NCI-H1417 (cell line): Measurements from ENCODE around the gene MAPKAPK5.
"Not testable (repeated sequence)": the region's sequence is repeated elsewhere in the genome, so short reads cannot be mapped to it uniquely, and the experiment has no call there.

ENCODE experiments used
- DNase-seq, 3 experiments: peaks; one replicate each; lab custom pipeline; 2025; lab: John Stamatoyannopoulos, UW

The MAPKAPK5 gene

DNA sequence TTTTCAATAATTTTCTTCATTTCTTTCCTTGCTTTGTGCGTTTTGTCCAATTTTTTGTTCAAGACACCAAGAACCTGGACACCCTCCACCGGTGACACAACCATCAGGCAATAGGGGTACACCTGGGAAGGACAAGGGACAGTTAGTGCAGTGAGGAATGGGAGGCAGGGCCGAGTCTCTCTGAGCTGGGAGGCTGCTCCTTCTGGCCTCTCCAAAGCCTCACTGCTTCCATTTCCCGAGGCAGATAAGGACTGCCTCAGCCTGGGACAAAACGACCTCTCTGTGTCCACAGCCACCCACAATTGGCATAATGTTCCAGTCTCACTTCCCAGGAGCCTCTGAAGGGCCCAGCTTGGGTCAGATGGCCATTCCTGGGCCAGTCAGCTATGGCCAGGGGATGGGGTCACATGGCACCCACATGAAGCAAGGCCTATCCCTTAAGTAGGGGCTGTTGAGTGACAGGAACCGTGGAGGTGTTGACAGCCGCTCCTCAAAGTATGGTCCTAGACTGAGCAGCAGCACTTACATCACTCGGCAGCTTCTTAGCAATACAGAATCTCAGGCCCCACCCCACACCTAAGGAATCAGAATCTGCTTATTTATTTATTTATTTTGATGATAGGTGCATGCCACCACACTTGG is 13.6 kb upstream of the MAPKAPK5 start:
- DNase-seq: no peak

DNA sequence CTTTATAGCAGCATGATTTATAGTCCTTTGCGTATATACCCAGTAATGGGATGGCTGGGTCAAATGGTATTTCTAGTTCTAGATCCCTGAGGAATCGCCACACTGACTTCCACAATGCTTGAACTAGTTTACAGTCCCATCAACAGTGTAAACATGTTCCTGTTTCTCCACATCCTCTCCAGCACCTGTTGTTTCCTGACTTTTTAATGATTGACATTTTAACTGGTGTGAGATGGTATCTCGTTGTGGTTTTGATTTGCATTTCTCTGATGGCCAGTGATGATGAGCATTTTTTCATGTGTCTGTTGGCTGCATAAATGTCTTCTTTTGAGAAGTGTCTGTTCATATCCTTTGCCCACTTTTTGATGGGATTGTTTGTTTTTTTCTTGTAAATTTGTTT is 12.4 kb upstream of the MAPKAPK5 start:
- DNase-seq: not testable (repeated sequence)

DNA sequence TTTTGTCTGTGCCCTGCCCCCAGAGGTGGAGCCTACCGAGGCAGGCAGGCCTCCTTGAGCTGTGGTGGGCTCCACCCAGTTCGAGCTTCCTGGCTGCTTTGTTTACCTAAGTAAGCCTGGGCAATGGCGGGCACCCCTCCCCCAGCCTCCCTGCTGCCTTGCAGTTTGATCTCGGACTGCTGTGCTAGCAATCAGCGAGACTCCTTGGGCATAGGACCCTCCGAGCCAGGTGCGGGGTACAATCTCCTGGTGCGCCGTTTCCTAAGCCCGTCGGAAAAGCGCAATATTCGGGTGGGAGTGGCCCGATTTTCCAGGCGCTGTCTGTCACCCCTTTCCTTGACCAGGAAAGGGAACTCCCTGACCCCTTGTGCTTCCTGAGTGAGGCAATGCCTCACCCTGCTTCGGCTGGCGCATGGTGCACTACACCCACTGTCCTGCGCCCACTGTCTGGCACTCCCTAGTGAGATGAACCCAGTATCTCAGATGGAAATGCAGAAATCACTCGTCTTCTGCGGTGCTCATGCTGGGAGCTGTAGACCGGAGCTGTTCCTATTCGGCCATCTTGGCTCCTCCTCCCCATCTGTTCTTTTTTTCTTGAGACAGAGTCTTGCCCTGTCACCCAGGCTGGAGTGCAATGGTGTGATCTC is 7.2 kb upstream of the MAPKAPK5 start:
- not testable (repeated sequence) for DNase-seq

DNA sequence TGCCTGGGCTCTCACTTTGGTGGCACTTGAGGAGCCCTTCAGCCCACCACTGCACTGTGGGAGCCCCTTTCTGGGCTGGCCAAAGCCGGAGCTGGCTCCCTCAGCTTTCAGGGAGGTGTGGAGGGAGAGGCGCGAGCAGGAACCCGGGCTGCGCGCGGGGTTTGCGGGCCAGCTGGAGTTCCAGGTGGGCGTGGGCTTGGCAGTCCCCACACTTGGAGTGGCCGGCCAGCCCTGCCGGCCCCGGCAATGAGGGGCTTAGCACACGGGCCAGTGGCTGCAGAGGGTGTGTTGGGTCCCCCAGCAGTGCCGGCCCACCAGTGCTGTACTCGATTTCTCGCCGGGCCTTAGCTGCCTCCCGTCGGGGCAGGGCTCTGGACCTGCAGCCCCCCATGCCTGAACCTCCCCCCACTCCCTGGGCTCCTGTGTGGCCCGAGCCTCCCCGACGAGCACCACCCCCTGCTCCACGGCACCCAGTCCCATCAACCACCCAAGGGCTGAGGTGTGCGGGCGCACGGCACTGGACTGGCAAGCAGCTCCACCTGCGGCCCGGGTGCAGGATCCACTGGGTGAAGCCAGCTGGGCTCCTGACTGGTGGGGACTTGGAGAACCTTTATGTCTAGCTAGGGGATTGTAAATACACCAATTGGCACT is 6.4 kb upstream of the MAPKAPK5 start:
- not testable (repeated sequence) for DNase-seq

DNA sequence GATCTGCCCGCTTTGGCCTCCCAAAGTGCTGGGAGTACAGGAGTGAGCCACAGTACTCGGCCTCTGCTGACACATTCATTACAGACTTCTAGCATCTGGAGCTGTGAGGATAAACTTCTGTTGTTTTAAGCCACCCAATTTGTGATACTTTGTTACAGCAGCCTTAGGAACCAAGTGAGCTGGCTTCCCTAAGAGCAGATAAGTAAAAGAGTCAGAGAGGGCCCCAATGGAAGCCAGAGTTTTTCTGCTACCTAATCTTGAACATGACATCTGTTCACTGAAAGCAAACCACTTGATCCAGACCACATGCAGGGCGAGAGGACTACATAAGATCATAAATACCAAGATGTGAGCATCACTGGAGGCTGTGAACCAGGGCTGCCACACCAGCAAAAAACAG is 3.7 kb upstream of the MAPKAPK5 start:
- peak in 1 of 3 experiments; percentile 8 for DNase-seq

DNA sequence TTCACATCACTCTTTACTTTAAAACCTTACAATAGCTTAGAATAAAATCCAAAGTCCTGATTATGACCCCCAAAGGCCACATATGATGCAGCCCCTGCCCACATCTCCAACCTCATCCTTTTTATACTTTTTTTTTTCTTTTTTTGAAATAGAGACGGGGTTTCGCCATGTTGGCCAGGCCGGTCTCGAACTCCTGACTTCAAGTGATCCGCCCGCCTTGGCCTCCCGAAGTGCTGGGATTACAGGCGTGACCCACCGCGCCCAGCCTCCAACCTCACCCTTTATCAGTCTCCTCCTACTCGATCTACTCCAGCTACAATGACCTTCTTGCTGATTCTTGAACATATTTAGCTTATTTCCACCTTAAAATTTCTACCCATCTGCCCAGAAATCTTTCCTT is 1.2 kb upstream of the MAPKAPK5 start:
- no peak for DNase-seq

DNA sequence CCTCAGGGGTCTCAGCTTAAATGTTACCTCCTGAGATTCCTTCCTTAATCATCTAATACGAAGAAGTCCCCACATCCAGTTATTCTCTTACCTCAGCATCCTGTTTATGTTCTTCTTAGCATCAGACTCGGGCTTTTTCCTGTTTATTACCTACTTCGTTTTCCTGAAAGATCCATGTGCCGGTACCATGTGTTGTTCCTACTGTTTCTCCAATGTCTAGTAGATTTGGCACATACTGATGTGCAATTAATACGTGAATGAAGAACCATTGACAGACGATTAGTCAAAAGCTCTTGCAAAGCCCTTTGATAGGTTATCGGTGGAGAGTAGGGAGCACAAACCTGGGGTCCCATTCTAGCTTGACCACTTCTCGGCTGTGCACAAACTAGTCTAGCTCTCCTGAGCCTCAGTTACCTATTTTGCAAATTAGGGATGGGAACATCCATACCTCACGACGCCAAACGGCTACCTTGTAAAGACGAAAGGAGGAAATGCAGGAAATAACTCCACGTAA is 735 bp upstream of the MAPKAPK5 start:
- DNase-seq: no peak

DNA sequence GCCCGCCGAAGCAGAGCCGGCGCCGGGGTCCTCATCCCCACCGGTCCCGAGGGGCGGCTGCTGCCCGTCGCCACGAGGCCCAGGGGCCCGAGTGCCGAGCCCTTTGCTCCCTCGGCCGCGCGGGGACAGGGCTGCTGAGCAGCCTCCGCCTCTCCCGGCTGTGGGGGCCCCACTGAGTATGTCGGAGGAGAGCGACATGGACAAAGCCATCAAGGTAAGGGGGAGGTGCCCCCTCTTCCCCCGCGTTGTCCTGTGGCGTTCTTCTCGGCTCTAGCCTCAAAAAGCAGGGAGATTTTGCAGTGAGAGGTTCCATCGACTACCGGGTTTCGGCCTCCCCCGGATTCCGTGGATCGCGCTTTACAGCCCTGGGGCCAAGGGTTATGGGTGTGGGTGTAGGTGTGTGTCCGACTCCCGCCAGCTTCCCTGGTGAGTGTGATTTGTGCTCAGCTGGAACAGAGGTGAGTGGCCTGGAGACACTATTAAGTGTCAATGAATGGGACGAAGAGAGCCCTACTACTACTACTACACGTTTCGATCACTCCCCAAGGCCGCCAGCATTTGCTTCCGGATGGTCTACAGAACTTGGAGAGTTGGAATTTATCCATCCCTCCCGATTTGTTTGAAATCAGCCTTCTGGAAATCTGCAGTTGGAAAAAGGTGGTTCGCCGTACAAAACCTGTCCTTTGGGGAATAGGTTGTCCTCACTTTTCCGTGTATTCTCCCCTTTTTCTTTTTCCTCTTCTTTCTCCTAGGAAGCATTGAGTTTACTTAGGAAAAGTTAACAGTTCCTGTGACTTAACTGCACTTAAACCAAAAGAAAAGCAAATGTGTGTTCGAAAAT is 748 bp downstream of the MAPKAPK5 start:
- peak in 1 of 3 experiments; percentile 65 for DNase-seq

DNA sequence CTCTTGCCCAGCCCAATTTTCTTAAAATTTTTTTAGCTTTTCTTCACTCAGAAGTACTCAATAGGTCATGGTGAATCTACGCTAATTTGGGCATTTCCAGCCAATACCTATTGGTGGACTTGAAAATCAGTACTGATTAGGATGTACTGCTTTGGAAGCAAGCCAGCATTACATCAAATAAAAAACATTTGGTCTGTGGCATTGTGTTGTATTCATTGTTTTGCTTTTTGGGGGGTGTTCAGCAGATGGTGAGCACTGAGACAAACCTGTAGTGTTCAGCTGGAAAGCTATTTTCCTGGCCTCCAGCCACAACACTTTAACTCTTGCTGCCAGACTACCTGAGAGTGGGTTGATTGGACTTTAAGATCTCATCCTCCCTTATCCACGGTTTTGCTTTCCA is 4.0 kb downstream of the MAPKAPK5 start:
- no peak for DNase-seq

DNA sequence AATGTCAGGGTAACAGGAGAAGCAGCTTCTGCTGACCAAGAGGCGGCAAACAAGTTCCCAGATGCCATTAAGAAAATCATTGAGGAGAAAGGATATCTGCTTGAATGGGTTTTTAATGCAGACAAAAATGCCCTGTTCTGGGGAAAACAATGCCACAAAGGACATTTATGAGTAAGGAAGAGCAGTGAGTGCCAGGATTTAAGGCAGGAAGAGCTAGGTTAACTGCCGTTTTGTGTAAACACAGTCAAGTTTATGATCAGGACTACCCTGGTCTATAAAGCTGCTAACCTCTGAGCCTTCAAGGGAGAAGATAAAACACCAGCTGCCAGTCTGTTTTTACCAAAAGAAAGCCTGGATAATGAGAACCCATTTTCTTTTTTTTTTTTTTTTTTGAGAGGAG is 8.5 kb downstream of the MAPKAPK5 start:
- DNase-seq: no peak

DNA sequence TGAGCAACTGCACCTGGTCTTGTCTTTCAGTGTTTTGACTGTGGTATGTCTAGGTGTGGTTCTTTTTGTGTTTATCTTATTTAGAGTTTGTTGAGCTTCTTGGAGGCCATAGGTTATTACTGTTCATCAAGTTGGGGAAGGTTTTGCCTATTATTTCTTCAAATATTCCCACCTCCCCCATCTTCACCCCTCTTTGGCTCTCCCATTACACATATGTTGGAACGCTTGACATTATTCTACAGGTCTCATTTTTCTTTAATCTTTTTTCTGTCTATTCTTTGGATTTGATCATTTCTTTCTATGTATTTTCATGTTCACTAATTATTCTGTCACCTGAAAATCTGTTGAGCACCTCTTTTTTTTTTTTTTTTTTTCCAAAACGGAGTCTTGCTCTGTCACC is 16.2 kb downstream of the MAPKAPK5 start:
- DNase-seq: no peak

DNA sequence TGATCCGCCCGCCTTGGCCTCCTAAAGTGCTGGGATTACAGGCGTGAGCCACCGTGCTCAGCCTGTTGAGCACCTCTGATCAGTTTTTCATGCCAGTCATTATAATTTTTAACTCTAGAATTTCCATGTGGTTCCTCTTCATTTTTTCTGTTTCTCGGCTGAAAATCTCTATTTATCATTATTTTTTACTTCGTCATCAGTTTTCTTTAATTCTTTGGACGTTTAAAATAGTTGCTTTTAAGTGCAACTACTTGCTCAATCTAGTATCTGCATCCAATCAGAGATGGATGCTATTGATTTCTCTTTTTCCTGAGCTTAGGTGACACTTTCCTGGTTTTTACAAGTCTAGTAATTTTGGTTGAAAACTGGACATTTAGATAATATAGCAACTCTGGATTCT is 16.8 kb downstream of the MAPKAPK5 start:
- DNase-seq: no peak

DNA sequence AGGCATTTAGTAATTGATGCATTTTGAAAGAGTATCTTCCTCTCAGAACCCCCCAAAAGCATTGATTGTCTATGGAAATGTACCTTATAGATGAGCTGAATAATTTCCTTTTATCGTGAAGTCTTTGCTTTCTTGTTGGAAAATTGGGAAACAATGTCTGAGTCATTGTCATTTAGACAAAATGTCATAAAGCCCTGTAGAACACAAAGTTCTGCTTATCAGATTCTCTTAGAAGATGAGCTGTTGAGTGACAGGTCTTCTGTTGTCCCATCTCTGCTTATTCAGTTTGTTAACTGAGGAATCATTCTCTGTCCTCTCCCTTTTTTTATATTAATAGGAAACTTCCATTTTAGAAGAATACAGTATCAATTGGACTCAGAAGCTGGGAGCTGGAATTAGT is 22.9 kb downstream of the MAPKAPK5 start:
- DNase-seq: no peak

DNA sequence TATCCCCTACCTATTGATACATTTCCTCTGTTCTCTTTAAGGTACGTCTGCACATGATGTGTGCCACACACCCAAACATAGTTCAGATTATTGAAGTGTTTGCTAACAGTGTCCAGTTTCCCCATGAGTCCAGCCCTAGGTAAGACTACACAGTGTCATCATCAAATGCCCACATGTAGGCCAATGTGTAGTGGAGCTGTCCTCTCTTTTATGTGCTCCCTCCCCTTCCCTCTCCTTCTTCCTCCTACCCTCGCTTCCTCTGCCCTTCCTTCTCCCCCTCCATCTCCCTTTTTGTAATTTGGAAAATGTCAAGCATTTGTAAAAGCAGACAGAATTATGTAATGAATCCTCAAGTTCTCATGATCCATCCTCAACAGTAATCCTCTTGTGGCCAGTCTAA is 25.5 kb downstream of the MAPKAPK5 start:
- no peak for DNase-seq

DNA sequence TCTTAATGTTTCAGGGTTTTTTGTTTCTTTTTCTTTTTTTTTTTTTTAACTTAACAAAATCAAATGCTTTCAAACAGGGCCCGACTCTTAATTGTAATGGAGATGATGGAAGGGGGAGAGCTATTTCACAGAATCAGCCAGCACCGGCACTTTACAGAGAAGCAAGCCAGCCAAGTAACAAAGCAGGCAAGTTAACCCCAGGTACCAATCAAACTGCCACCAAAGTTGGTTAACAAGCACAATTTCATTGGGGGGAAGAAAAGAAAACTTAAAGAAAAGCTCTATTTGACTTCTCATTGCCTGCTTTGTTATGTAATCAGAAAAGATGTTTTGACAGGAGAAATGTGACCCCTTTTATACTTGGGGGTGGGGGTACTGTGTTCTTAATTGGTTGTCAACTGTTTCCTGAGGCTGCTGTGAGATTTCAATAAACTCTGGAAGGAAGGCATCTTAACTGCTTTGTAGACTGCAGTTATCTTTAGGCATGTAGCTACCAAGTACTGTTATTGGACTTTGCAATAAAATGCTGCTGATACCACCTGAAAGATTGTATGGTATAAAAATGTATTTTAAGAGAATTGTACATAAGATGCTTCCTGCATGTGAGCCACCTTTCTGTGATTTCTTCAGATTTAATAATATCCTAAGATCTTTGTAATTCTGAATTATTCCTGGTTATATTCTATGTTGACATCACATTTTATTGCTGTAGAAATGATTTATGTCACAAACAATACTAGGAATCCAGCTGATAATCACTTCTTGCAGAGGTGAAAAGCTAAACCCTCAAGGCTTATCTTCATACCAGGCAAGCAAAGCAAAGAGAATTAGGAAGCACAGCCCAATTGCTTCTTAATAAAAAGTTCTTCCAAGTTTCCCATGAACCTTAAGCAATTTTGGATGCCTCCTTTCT is 26.9 kb downstream of the MAPKAPK5 start:
- DNase-seq: no peak

DNA sequence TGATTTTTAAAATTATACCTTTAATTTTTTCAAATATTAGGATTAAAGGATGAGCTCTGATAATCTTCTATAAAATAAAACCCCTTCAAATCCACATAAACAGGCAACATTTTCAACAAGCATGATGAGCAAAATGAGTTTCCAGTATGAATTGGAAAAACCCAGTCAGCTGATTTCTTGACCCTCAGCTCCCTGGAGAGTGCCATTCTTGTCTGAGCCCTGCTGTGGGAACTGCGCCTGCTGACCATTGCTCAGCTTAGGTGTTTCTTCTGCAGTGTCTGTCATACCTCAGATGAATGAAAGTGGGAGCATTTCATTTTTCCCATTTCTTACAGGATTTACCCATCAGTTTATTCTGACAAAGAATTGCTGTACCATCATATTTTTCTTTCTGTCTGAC is 27.6 kb downstream of the MAPKAPK5 start:
- no peak for DNase-seq

DNA sequence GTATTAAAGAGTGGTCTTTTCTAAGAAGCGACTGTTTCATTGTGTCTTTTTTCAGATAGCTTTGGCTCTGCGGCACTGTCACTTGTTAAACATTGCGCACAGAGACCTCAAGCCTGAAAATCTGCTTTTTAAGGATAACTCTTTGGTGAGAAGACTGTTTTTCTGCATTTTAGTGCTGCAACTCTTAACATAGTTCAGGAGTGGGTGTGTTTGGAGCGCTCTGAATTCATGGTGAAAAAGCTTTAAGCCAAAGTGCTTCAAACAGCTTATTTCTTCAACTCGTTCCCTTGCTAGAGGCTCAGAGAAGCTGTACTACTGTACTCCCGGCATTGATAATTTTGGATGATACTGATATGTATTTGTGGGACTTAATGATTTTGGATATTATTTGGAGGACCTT is 28.2 kb downstream of the MAPKAPK5 start:
- no peak for DNase-seq

DNA sequence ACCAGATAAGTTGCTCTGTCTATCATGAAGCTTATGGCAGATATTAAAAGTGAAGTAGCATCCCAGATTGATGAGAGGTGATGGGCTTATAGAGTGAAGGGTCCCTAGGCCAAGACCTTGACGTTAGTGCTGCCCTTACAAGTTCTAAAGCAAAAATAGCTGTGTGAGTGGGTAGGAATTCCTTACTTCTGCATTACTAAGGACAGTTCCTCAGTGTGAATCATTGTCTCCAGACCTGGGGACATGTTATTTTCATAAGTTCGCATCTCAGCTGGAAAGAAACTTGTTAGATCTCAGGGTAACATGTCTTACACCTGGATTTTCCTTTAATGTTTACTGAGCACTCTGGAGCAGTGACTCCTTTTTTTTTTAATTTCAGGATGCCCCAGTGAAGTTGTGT is 28.7 kb downstream of the MAPKAPK5 start:
- DNase-seq: no peak

DNA sequence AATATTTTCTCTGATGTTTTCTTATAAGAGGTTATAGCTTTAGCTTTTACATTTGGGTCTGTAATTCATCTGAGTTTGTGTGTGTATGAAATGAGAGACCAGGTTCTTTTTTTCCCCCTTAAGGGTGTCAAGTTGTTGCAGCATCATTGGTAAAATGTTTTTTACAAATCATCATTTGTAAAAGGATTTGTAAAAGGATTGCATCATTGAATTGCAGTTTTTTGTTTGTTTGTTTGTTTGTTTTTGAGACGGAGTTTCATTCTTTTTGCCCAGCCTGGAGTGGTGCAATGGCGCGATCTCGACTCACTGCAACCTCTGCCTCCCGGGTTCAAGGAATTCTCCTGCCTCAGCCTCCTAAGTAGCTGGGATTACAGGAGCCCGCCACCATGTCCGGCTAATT is 31.1 kb downstream of the MAPKAPK5 start:
- DNase-seq: no peak

DNA sequence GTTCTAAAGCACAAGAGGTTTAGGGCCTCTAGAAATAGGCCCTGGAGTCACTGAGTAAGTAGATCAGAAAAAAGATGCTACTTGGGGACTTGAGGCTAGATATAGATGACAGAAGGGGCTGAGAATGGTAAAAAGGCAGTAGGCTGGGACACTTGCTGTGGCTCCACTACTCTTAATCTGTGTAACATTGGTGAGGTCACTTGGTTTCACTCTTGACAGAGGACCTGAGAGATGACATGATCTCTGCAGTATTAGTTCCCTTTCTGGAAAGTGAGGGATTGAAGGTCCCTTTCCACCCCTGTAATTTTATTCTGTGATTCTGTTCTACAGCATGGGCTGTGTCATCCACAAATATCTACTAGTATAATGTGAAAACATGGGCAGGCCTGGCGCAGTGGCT is 39.7 kb downstream of the MAPKAPK5 start:
- DNase-seq: no peak
